ENCODE measurements around the gene ICAM2.

DNA sequence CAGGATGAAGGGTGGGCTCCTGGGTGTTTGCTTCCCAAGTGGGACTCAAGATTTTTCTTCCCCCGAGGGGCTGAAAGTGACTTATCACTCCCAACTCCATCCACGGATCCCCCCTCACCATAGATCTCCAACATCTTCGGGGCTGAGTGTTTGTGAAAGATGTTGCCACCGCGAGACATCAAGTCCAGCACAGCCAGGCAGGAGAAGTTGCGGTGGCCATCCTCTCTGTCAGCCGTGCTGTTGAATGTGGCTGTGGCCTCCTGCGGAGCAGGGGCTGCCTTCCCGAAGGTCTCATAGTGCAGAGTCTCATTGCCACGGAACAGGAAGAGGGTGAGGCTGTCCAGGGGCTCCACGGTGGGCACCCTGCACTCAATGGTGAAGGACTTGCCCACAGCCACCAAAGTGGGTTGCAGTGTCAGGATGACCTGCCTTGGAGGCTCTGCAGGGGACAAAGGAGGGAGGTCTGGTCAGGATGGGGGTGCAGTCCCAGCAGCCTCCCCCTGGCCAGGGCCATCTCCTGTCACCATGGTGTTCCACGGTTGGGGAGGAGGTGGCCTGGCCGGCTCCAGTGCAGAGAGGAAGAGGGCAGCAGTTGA lies 16.8 kb downstream of the ICAM2 start:
- TF ChIP-seq, protein P1, sequence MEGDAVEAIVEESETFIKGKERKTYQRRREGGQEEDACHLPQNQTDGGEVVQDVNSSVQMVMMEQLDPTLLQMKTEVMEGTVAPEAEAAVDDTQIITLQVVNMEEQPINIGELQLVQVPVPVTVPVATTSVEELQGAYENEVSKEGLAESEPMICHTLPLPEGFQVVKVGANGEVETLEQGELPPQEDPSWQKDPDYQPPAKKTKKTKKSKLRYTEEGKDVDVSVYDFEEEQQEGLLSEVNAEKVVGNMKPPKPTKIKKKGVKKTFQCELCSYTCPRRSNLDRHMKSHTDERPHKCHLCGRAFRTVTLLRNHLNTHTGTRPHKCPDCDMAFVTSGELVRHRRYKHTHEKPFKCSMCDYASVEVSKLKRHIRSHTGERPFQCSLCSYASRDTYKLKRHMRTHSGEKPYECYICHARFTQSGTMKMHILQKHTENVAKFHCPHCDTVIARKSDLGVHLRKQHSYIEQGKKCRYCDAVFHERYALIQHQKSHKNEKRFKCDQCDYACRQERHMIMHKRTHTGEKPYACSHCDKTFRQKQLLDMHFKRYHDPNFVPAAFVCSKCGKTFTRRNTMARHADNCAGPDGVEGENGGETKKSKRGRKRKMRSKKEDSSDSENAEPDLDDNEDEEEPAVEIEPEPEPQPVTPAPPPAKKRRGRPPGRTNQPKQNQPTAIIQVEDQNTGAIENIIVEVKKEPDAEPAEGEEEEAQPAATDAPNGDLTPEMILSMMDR (IDR thresholded peaks at IDR 0.05; ENCODE audit: insufficient read depth, low read length, poor library complexity, severe bottlenecking) = no peak
- no peak for TF ChIP-seq EZH2phosphoT487 (conservative IDR thresholded peaks at IDR 0.05; ENCODE audit: low read length)
